CD4-positive, alpha-beta memory T cell (primary cell): ENCODE data around the gene SLC6A11. TPM values are rescaled to one million over a fixed set of nuclear protein-coding genes. Genes with fewer than 3 reads are reported as not detected.

Source experiments
- CTCF ChIA-PET: fragments of 350-600 bp; sonication (Branson Sonifier 250); formaldehyde crosslinking; loops from one replicate; lab custom pipeline; 2021; ENCODE audit warnings: inconsistent platforms; ENCODE audit not compliant: partially characterized antibody; lab: Charles Lee
- POLR2A ChIA-PET: fragments of 350-600 bp; sonication (Branson Sonifier 250); formaldehyde crosslinking; loops from one replicate; lab custom pipeline; 2021; ENCODE audit not compliant: partially characterized antibody; lab: Charles Lee
- DNase-seq, 5 donors: peaks; one replicate each; pipeline versions ENCODE4 v3.0.0 to v3.0.0-alpha.2; 2020 to 2022; ENCODE audit warnings: mixed read lengths in 1 of 5
- H3K27ac ChIP-seq: one replicate; pipeline ENCODE4 v1.7.0; 2013; ENCODE audit warnings: low read depth, low read length
- H3K27me3 ChIP-seq: 2 replicates; pipeline ENCODE4 v1.7.0; 2013; ENCODE audit warnings: mild to moderate bottlenecking, low read length, moderate library complexity; ENCODE audit not compliant: insufficient read depth
- H3K36me3 ChIP-seq: 2 replicates; pipeline ENCODE4 v1.7.0; 2013; ENCODE audit warnings: mild to moderate bottlenecking, low read length, moderate library complexity; ENCODE audit not compliant: insufficient read depth
- H3K4me1 ChIP-seq: 2 replicates; pipeline ENCODE4 v1.7.0; 2013; ENCODE audit warnings: mild to moderate bottlenecking, low read length, moderate library complexity; ENCODE audit not compliant: insufficient read depth
- H3K4me3 ChIP-seq, 2 donors: one replicate each; pipeline ENCODE4 v1.7.0; 2013; ENCODE audit warnings: low read length in 2 of 2, mild to moderate bottlenecking in 1 of 2
- H3K9me3 ChIP-seq, 2 donors: one replicate each; pipeline ENCODE4 v1.7.0; 2013; ENCODE audit warnings: low read length in 2 of 2, control low read depth in 1 of 2; ENCODE audit not compliant: control insufficient read depth in 1 of 2
- H3K27ac Mint-ChIP-seq, 7 donors: one replicate each; pipeline ENCODE4 v1.8.0; 2020 to 2021; ENCODE audit warnings: mixed read lengths in 7 of 7, mild to moderate bottlenecking in 6 of 7, inconsistent platforms in 3 of 7, moderate library complexity in 3 of 7
- H3K27me3 Mint-ChIP-seq, 2 donors: one replicate each; pipeline ENCODE4 v1.8.0; 2020 to 2021; ENCODE audit warnings: mixed read lengths in 2 of 2
- H3K36me3 Mint-ChIP-seq, 2 donors: one replicate each; pipeline ENCODE4 v1.8.0; 2020 to 2021; ENCODE audit warnings: mixed read lengths in 2 of 2, inconsistent platforms in 1 of 2, mild to moderate bottlenecking in 1 of 2
- H3K4me1 Mint-ChIP-seq, 4 donors: one replicate each; pipeline ENCODE4 v1.8.0; 2020 to 2021; ENCODE audit warnings: mixed read lengths in 4 of 4, mild to moderate bottlenecking in 1 of 4
- H3K4me3 Mint-ChIP-seq, 8 donors: one replicate each; pipeline ENCODE4 v1.8.0; 2020 to 2021; ENCODE audit warnings: mixed read lengths in 8 of 8, mild to moderate bottlenecking in 7 of 8, moderate library complexity in 6 of 8, inconsistent platforms in 3 of 8
- H3K9me3 Mint-ChIP-seq, 8 donors: one replicate each; pipeline ENCODE4 v1.8.0; 2020 to 2021; ENCODE audit warnings: mixed read lengths in 8 of 8, mild to moderate bottlenecking in 5 of 8, inconsistent platforms in 3 of 8, moderate library complexity in 1 of 8
- intact Hi-C: fragments of 100-400 bp; cut with micrococcal nuclease; formaldehyde crosslinking; loops from one replicate; pipeline ENCODE4 v1.15.1; 2023
- polyA plus RNA-seq, 2 donors: library from polyadenylated mRNA; unstranded; fragments of 300-500 nt; fragmentation: Illumina TruSeq; gene quantifications; one replicate each; pipeline ENCODE4 v1.2.3, GENCODE V29; 2021
- total RNA-seq, 2 experiments: library from RNA; stranded (reverse); gene quantifications; one replicate each; pipeline ENCODE4 v1.2.3, GENCODE V29; 2021

Gene SLC6A11
- total and polyA plus RNA-seq, 4 experiments from 2014 or later = not detected

- no peak overlapping the region for H3K4me3 ChIP-seq
- Mint-ChIP-seq H3K4me3 (no peak overlapping the region), H3K27me3 (peaks cover 10 to 20% of the 10 kb centered on the region in 2 donors), H3K9me3 (peaks cover 0 to 3% (median 0%) of the 10 kb centered on the region in 8 donors), H3K4me1 (no peaks in the 10 kb centered on the region), H3K36me3 (no peaks in the 10 kb centered on the region), H3K27ac (no peak overlapping the region)
- H3K27ac ChIP-seq = no peak overlapping the region
- intact Hi-C loops = no loop called here
- ChIA-PET POLR2A (no interaction called here), CTCF (no interaction called here)
- H3K27me3 ChIP-seq = no peaks in the 10 kb centered on the region
- DNase-seq = no peak
- H3K36me3 ChIP-seq = no peaks in the 10 kb centered on the region
- H3K4me1 ChIP-seq = no peaks in the 10 kb centered on the region
- H3K9me3 ChIP-seq = no peaks in the 10 kb centered on the region
These were observed 57.4 kb downstream of the SLC6A11 start for GRCh38 chr3:10873415-10873814.

GRCh38 chr3:10875914-10876313, 59.9 kb downstream of the SLC6A11 start:
- no peaks in the 10 kb centered on the region for H3K36me3 Mint-ChIP-seq
- intact Hi-C loops = no loop called here
- Histone ChIP-seq H3K27ac (no peak overlapping the region), H3K9me3 (no peaks in the 10 kb centered on the region), H3K4me1 (no peaks in the 10 kb centered on the region), H3K27me3 (no peaks in the 10 kb centered on the region), H3K4me3 (no peak overlapping the region), H3K36me3 (no peaks in the 10 kb centered on the region)
- no peaks in the 10 kb centered on the region for H3K4me1 Mint-ChIP-seq
- peaks cover 0 to 2% (median 0%) of the 10 kb centered on the region in 8 donors for H3K9me3 Mint-ChIP-seq
- no peak overlapping the region for H3K27ac Mint-ChIP-seq
- DNase-seq = no peak
- CTCF ChIA-PET = no interaction called here
- H3K4me3 Mint-ChIP-seq = no peak overlapping the region
- POLR2A ChIA-PET = no interaction called here
- H3K27me3 Mint-ChIP-seq = peaks cover 5 to 20% of the 10 kb centered on the region in 2 donors

- Mint-ChIP-seq H3K4me3 (no peak overlapping the region), H3K4me1 (no peaks in the 10 kb centered on the region), H3K27me3 (peaks cover 5 to 18% of the 10 kb centered on the region in 2 donors), H3K36me3 (no peaks in the 10 kb centered on the region), H3K27ac (no peak overlapping the region), H3K9me3 (peaks cover 0 to 2% (median 0%) of the 10 kb centered on the region in 8 donors)
- intact Hi-C loops = no loop called here
- DNase-seq = no peak
- CTCF ChIA-PET = no interaction called here
- no peak overlapping the region for H3K27ac ChIP-seq
- POLR2A ChIA-PET = no interaction called here
- H3K27me3 ChIP-seq = no peaks in the 10 kb centered on the region
- H3K36me3 ChIP-seq = no peaks in the 10 kb centered on the region
- H3K4me3 ChIP-seq = no peak overlapping the region
- no peaks in the 10 kb centered on the region for H3K9me3 ChIP-seq
- no peaks in the 10 kb centered on the region for H3K4me1 ChIP-seq
These were observed 60.6 kb downstream of the SLC6A11 start for GRCh38 chr3:10876661-10877060.

- H3K36me3 Mint-ChIP-seq = no peaks in the 10 kb centered on the region
- Histone ChIP-seq H3K27ac (no peak overlapping the region), H3K36me3 (no peaks in the 10 kb centered on the region), H3K4me1 (no peaks in the 10 kb centered on the region), H3K4me3 (no peak overlapping the region), H3K27me3 (no peaks in the 10 kb centered on the region), H3K9me3 (no peaks in the 10 kb centered on the region)
- no peak for DNase-seq
- intact Hi-C loops = no loop called here
- peaks cover 0 to 4% (median 0%) of the 10 kb centered on the region in 8 donors for H3K9me3 Mint-ChIP-seq
- peaks cover 4 to 22% of the 10 kb centered on the region in 2 donors for H3K27me3 Mint-ChIP-seq
- ChIA-PET POLR2A (no interaction called here), CTCF (no interaction called here)
- no peak overlapping the region for H3K27ac Mint-ChIP-seq
- no peaks in the 10 kb centered on the region for H3K4me1 Mint-ChIP-seq
- no peak overlapping the region for H3K4me3 Mint-ChIP-seq
These were observed 66.8 kb downstream of the SLC6A11 start for GRCh38 chr3:10882851-10883250.

GRCh38 chr3:10883478-10884234, 67.6 kb downstream of the SLC6A11 start:
- Mint-ChIP-seq H3K36me3 (no peaks in the 10 kb centered on the region), H3K9me3 (peaks cover 0 to 6% (median 0%) of the 10 kb centered on the region in 8 donors), H3K27me3 (peaks cover 4 to 27% of the 10 kb centered on the region in 2 donors), H3K27ac (no peak overlapping the region), H3K4me3 (no peak overlapping the region), H3K4me1 (no peaks in the 10 kb centered on the region)
- Histone ChIP-seq H3K4me3 (no peak overlapping the region), H3K4me1 (no peaks in the 10 kb centered on the region), H3K9me3 (no peaks in the 10 kb centered on the region), H3K27ac (no peak overlapping the region), H3K27me3 (no peaks in the 10 kb centered on the region), H3K36me3 (no peaks in the 10 kb centered on the region)
- ChIA-PET POLR2A (no interaction called here), CTCF (no interaction called here)
- DNase-seq = no peak
- intact Hi-C loops = no loop called here

GRCh38 chr3:10887015-10887414, 71.0 kb downstream of the SLC6A11 start:
- ChIA-PET CTCF (interaction anchor here (0.7 kb wide), 1 partner anchor 18 kb away, joined by 3 read pairs; no protein-coding TSS in a partner anchor), POLR2A (no interaction called here)
- Histone ChIP-seq H3K4me3 (no peak overlapping the region), H3K27me3 (no peaks in the 10 kb centered on the region), H3K9me3 (peaks cover 0 to 9% of the 10 kb centered on the region in 2 donors), H3K27ac (no peak overlapping the region), H3K36me3 (no peaks in the 10 kb centered on the region), H3K4me1 (no peaks in the 10 kb centered on the region)
- Mint-ChIP-seq H3K36me3 (no peaks in the 10 kb centered on the region), H3K27ac (peak overlapping the region in 1 of 7 donors; percentile 66), H3K9me3 (peaks cover 0 to 28% (median 11%) of the 10 kb centered on the region in 8 donors), H3K4me3 (no peak overlapping the region), H3K27me3 (peaks cover 5 to 21% of the 10 kb centered on the region in 2 donors), H3K4me1 (no peaks in the 10 kb centered on the region)
- intact Hi-C loops = no loop called here
- DNase-seq = no peak

GRCh38 chr3:10888518-10889090, 72.6 kb downstream of the SLC6A11 start:
- Mint-ChIP-seq H3K36me3 (no peaks in the 10 kb centered on the region), H3K27me3 (peaks cover 3 to 22% of the 10 kb centered on the region in 2 donors), H3K27ac (no peak overlapping the region), H3K4me1 (no peaks in the 10 kb centered on the region), H3K9me3 (peaks cover 0 to 34% (median 17%) of the 10 kb centered on the region in 8 donors), H3K4me3 (no peak overlapping the region)
- intact Hi-C loops = no loop called here
- Histone ChIP-seq H3K27ac (no peak overlapping the region), H3K9me3 (peaks cover 0 to 9% of the 10 kb centered on the region in 2 donors), H3K4me3 (no peak overlapping the region), H3K4me1 (no peaks in the 10 kb centered on the region), H3K27me3 (no peaks in the 10 kb centered on the region), H3K36me3 (no peaks in the 10 kb centered on the region)
- DNase-seq = no peak
- POLR2A ChIA-PET = no interaction called here
- CTCF ChIA-PET = no interaction called here
